RWPE1 (cell line): ENCODE measurements around the gene GRIA4.

Experiments
- CTCF ChIA-PET: fragments of 350-600 bp; sonication (Branson Sonifier 250); formaldehyde crosslinking; extraction: SDS; loops from one replicate; lab custom pipeline; 2021; lab: Yijun Ruan, JAX
- POLR2A ChIA-PET: fragments of 400-600 bp; formaldehyde crosslinking; extraction: SDS; loops from one replicate; lab custom pipeline; 2020; ENCODE audit warnings: antibody characterized with exemption; ENCODE audit not compliant: low non-redundant PET; lab: Yijun Ruan, JAX
- DNase-seq: peaks from one replicate; pipeline ENCODE4 v3.0.0; 2012; ENCODE audit warnings: low spot score
- H3K27ac ChIP-seq: fragments of 450-650 bp; 2 replicates; pipeline ENCODE4 v1.5.1; 2017
- TF ChIP-seq, protein P1 (sequence below): fragments of 450-650 bp; conservative IDR thresholded peaks from 2 replicates; pipeline ENCODE4 v1.5.1; 2017; ENCODE audit warnings: low read depth, mild to moderate bottlenecking

The GRIA4 gene

DNA sequence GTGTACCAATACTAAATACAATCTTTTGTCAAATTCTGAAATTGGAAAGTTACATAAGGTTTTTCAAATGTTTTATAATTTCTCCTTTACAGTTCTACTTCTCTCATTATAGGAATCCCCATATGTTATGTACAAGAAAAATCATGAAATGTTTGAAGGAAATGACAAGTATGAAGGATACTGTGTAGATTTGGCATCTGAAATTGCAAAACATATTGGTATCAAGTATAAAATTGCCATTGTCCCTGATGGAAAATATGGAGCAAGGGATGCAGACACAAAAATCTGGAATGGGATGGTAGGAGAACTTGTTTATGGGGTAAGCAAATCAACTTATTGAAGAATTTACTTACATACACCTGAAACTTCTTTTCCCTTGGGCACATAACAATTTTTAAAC is 308.7 kb downstream of the GRIA4 start:
- POLR2A ChIA-PET: no interaction called here
- TF ChIP-seq, protein P1, sequence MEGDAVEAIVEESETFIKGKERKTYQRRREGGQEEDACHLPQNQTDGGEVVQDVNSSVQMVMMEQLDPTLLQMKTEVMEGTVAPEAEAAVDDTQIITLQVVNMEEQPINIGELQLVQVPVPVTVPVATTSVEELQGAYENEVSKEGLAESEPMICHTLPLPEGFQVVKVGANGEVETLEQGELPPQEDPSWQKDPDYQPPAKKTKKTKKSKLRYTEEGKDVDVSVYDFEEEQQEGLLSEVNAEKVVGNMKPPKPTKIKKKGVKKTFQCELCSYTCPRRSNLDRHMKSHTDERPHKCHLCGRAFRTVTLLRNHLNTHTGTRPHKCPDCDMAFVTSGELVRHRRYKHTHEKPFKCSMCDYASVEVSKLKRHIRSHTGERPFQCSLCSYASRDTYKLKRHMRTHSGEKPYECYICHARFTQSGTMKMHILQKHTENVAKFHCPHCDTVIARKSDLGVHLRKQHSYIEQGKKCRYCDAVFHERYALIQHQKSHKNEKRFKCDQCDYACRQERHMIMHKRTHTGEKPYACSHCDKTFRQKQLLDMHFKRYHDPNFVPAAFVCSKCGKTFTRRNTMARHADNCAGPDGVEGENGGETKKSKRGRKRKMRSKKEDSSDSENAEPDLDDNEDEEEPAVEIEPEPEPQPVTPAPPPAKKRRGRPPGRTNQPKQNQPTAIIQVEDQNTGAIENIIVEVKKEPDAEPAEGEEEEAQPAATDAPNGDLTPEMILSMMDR: no peak
- CTCF ChIA-PET: no interaction called here
- H3K27ac ChIP-seq: no peak overlapping the region
- no peak for DNase-seq

DNA sequence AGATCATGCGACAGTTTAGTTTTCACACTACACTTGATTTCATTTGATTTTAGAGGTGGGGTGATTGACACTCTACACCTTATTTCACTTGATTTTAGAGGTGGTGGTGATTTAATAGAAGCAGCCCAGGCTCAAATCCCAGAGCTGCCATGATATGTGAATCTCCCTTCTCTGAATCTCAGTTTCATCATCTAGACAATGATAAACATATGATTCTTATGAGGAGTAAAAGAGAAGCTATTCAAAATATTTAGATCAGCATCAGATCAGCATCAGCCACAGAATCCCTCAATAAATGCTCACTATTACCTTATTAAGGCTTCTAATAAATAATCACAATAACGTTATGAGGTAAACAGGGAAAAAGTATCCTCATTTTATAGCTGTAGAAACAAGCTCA is 313.4 kb downstream of the GRIA4 start:
- POLR2A ChIA-PET: no interaction called here
- CTCF ChIA-PET: no interaction called here
- H3K27ac ChIP-seq: no peak overlapping the region
- TF ChIP-seq, protein P1: no peak
- no peak for DNase-seq

DNA sequence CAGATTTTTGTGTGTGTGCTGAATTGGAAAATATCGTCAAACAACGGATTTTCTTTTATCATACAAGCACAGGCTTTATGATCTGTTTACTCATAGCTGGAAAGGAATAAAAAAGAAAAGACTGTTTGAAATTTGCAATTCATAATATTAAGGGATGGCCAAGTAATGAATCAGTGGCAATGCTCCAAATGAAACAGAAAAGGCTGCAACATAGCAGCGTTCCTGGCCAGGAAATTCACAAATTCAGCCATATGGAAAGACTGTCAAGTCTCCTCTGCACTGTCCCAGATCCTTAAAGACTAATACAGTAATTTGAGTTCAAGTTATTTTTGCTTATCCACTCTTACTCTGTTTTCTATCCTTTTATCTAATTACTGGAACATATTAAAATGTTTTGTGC is 313.9 kb downstream of the GRIA4 start:
- TF ChIP-seq, protein P1: no peak
- ChIA-PET CTCF (no interaction called here), POLR2A (no interaction called here)
- no peak for DNase-seq
- H3K27ac ChIP-seq: no peak overlapping the region

DNA sequence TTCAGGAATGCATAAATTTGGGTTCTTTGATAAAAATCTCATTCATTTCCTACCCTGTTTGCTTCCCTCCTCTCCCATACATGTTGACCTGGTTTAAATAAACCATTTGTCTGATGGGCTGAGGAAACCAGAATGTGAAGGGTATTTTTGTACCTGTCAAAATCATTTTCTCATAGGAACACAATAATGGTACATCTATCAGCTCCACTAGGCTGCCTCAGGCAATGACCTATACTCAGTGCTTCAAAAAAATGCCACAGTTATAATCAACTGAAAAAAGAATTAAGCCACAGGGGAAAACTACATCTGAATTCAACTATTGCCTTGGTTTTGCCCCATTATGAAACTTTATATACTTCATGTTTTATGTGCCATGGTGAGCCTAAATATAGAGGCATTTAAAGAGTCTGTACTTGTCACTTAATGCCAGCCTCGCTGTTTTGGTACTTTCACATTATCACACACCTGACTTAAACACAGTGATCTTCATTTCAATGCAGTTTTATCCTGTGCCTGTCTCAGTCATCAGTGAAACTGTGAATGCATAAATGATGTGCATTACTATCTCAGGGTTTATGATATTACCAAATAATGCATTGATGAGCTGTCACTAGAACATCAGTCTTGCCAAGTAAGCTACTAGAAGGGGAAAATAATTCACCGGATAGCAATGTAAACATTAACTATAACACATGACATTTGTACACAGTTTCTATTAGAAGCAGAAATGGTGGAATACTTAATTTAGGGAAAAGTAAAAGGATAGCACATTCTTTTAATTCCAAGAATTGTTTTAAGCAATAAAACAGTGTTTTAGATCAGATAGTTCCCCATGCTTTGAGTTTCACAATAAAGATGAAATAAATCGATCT is 319.4 kb downstream of the GRIA4 start:
- no peak for DNase-seq
- ChIA-PET POLR2A (no interaction called here), CTCF (no interaction called here)
- TF ChIP-seq, protein P1: no peak
- no peak overlapping the region for H3K27ac ChIP-seq

DNA sequence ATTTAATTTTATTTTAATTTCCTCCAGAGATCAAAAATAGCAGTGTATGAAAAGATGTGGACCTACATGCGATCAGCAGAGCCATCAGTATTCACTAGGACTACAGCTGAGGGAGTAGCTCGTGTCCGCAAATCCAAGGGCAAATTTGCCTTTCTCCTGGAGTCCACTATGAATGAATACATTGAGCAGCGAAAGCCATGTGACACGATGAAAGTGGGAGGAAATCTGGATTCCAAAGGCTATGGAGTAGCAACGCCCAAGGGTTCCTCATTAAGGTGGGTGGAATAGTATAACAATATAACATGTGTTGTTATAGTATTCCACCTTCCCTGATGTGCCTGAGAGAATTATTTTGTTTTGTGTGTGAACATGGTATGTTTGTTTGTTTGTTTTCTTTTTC is 323.8 kb downstream of the GRIA4 start:
- ChIA-PET POLR2A (no interaction called here), CTCF (no interaction called here)
- no peak overlapping the region for H3K27ac ChIP-seq
- TF ChIP-seq, protein P1: no peak
- no peak for DNase-seq

DNA sequence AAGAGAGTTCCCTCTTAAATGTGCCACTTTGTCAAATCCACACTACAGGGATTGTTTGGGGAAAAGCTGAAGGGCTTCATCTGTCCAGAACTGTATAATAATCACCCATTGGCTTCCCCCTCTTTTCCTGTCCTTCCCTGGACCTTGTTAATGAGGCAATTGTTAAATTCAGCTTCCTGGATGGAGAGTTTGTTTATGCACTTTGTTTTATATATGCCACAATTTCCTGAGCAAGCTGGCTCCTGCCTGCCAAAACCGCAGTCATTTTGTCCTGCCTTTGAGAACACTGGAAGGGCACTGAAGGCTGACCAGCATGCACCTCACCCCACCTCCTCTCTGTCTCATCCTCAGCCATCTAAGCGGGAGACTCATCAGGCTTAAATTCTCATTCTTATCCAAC is 325.9 kb downstream of the GRIA4 start:
- CTCF ChIA-PET: no interaction called here
- H3K27ac ChIP-seq: no peak overlapping the region
- DNase-seq: peak; percentile 30
- POLR2A ChIA-PET: no interaction called here
- TF ChIP-seq, protein P1: no peak
